Fibroblast of villous mesenchyme (primary cell): ENCODE data around the gene CALM1. TPM values are rescaled to one million over a fixed set of nuclear protein-coding genes. Genes with fewer than 3 reads are reported as not detected.
A peak's percentile ranks its signal among the peaks of the same experiment; 100 is the strongest.

Experiments used
- DNase-seq: peaks from one replicate; pipeline ENCODE4 v3.0.0-alpha.2; 2010; ENCODE audit warnings: low read depth
- H3K4me3 ChIP-seq: 2 replicates; pipeline ENCODE4 v1.5.1; 2011; ENCODE audit warnings: low read depth, mild to moderate bottlenecking, low read length
- total RNA-seq: library from RNA; depleted of rRNA; stranded (reverse); fragments of >200 nt; gene quantifications from 2 replicates; pipeline ENCODE4 v1.2.3, GENCODE V29; 2012
- TF ChIP-seq, protein P1 (sequence below): IDR thresholded peaks from 2 replicates; pipeline ENCODE4 v1.5.1; 2012; ENCODE audit warnings: low read depth, mild to moderate bottlenecking, low read length; ENCODE audit not compliant: insufficient read depth

CALM1 gene
- total RNA-seq, 1 donor = 286 TPM

DNA sequence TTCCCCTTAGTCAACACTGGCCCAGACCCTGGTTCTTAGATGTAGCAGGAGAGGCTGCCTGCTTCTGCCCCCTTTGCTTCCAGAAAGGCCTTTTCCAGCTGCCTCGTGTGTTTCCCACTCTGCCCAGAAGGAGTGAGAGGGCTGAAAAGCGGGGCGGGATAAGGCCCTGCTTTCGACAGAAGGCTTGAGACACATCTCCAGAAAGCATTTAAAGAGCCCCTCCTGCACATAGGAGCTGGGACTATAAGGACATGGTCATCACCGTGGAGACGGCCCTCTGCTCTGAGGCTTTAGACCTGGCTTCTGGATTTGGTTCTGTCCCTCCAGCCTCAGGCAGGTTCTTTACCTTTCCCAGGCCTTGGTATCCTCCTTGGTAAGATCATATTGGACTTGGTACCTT, 11.9 kb downstream of the CALM1 start:
- no peak for DNase-seq
- no peak overlapping the region for H3K4me3 ChIP-seq
- TF ChIP-seq, protein P1, sequence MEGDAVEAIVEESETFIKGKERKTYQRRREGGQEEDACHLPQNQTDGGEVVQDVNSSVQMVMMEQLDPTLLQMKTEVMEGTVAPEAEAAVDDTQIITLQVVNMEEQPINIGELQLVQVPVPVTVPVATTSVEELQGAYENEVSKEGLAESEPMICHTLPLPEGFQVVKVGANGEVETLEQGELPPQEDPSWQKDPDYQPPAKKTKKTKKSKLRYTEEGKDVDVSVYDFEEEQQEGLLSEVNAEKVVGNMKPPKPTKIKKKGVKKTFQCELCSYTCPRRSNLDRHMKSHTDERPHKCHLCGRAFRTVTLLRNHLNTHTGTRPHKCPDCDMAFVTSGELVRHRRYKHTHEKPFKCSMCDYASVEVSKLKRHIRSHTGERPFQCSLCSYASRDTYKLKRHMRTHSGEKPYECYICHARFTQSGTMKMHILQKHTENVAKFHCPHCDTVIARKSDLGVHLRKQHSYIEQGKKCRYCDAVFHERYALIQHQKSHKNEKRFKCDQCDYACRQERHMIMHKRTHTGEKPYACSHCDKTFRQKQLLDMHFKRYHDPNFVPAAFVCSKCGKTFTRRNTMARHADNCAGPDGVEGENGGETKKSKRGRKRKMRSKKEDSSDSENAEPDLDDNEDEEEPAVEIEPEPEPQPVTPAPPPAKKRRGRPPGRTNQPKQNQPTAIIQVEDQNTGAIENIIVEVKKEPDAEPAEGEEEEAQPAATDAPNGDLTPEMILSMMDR = no peak

DNA sequence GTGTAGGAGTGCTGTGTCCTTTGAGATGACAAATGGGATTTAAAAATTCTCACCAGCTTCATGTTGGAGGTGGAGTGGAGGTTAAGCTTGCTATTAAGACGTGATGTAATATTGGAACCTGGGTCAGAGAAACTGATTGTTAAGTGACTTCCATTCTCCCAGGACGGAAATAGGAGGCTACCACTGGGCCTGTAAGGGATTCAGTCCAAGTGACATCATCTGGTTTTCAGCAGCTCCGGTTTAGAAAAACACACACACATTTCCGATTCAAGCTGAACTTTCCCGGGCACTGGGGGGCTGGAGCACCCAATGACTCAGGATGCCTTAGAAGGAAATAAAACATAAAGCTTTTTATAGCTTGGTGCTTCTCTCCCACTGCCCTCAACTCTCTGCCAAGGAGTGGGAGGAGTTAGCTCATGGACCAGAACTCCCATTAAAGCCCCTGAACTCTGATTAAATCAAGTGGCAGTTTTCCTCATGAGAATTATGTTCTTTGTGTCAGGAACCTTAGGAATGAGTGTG, 12.4 kb downstream of the CALM1 start:
- TF ChIP-seq, protein P1 = no peak
- peak; percentile 91 for DNase-seq
- H3K4me3 ChIP-seq = no peak overlapping the region

DNA sequence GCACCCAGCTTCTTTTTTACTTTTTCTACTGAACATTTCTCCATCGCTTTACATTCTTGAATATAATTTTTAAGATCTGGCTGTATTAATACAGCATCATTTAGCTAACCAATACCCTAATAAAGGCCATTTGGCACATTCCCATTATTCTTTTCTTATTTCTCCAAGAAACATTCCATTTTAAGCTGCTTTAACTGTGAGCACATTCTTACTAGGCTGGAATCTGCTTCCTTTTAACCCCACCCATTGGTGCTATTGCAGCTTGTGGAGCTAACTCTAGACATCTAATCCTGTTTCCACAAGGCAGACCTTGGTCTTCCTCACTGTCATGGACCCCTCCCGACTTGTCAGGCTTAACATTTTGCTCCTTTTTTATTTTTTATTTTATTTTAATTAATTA, 15.2 kb downstream of the CALM1 start:
- DNase-seq = no peak
- no peak overlapping the region for H3K4me3 ChIP-seq
- TF ChIP-seq, protein P1 = no peak

DNA sequence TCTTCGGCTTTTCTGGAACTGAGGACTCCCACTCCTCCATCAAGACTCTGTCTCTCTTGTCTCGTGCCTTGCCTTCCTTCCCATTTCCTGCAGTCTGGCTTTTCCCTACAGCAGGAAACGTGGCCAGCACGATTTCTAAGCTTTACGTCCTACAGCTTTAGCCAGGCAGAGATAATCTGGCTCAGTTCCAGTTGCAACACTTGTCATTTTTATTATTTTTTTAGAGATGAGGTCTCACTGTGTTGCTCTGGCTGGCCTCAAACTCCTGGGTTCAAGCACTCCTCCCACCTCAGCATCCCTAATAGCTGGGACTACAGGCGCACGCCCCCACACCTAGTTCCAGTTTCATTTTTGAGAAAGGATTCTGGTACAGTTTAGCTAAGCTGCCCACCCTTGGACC, 19.9 kb downstream of the CALM1 start:
- no peak overlapping the region for H3K4me3 ChIP-seq
- no peak for DNase-seq
- TF ChIP-seq, protein P1 = no peak

DNA sequence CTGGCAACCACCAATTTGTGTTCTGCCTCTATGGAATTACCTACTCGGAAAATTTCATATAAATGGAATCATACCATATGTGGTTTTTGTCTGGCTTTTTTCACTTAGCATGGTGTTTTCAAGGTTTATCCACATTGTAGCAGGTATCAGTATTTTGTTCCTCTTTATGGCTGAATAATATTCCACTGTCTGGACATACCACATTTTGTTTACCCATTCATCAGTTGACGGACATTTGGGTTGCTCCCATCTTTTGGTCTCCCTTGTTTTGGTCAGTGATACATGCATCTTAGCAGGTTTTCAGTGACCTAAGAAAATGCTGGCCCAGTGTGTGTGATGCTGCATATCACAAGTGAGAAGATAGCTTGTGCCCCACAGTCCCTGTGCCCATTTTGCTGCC, 21.2 kb downstream of the CALM1 start:
- no peak for DNase-seq
- no peak overlapping the region for H3K4me3 ChIP-seq
- TF ChIP-seq, protein P1 = no peak

DNA sequence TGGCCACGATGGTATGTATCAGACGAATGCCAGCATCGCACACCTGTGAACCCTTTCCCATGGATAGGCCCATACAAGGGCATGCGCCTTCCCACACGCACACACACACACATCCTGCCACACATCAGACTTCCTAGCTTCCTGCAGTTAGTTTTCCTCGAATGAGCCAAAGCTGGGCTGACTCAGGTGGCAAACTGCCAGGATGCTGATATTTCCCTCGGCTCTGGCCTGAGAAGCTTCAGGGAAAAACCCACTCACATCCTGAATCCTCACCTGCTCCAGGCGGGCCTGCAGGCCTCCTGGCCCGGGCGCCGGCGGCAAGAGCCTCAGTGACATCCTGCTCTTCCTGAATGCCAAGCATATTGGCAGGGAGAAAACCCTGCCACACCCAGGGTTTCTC, 22.4 kb downstream of the CALM1 start:
- TF ChIP-seq, protein P1 = no peak
- H3K4me3 ChIP-seq = no peak overlapping the region
- DNase-seq = peak; percentile 83

DNA sequence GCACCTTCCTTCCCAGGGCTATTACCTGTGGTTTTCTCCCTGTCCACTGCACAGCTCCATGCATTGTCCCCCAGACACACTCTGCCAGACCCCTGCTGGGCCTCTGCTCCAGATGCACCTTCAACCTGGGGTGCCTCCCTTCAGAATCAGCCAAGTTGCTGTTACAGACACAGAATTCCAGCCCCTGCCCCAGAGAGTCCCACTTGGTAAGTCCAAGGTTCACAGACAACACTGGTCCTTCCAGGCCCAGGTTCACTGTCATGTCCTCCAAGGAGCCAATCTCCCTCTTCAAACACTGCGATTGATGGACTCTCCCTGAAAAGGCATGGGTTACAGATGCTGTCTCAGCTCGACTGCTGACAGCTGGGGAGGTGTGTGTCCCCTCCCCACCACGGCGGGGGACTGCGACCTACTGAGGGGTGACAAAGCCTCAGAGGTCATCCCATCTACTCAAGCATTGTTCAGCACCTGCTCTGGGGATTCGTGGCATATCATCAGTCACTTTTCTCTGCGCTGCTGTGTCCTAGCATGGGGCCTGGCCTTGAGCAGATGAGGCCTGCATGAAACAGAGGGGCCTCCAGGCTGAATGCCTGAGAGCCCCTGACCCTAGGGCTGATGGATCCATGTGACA, 24.3 kb downstream of the CALM1 start:
- TF ChIP-seq, protein P1 = no peak
- no peak overlapping the region for H3K4me3 ChIP-seq
- no peak for DNase-seq
